HEK293 (cell line): ENCODE data around the gene RTN1.

Source experiments
- GLI4 ChIP-seq: fragments of 450-650 bp; formaldehyde crosslinking; IDR thresholded peaks from 2 replicates; pipeline ENCODE4 v1.5.1; 2016; ENCODE audit warnings: missing biosample characterization, missing genetic modification characterization
- ZNF138 ChIP-seq: fragments of 450-650 bp; formaldehyde crosslinking; IDR thresholded peaks from 2 replicates; pipeline ENCODE4 v1.5.1; 2016; ENCODE audit warnings: missing biosample characterization, missing genetic modification characterization, borderline replicate concordance
- ZNF155 ChIP-seq: fragments of 450-650 bp; formaldehyde crosslinking; IDR thresholded peaks from 2 replicates; pipeline ENCODE4 v1.5.1; 2016; ENCODE audit warnings: missing biosample characterization, missing genetic modification characterization
- ZNF24 ChIP-seq: fragments of 450-650 bp; formaldehyde crosslinking; IDR thresholded peaks from 2 replicates; pipeline ENCODE4 v1.5.1; 2016; ENCODE audit warnings: missing biosample characterization, missing genetic modification characterization
- ZNF248 ChIP-seq: fragments of 450-650 bp; formaldehyde crosslinking; IDR thresholded peaks from 2 replicates; pipeline ENCODE4 v1.5.1; 2017; ENCODE audit warnings: missing biosample characterization, missing genetic modification characterization
- TF ChIP-seq, protein P1 (sequence below): fragments of 450-650 bp; formaldehyde crosslinking; IDR thresholded peaks from 2 replicates; pipeline ENCODE4 v1.5.1; 2016; ENCODE audit warnings: missing biosample characterization, missing genetic modification characterization
- TF ChIP-seq, protein P2 (sequence below): fragments of 450-650 bp; formaldehyde crosslinking; IDR thresholded peaks from 2 replicates; pipeline ENCODE4 v1.5.1; 2016; ENCODE audit warnings: missing biosample characterization, missing genetic modification characterization
- TF ChIP-seq, protein P3 (sequence below): fragments of 450-650 bp; formaldehyde crosslinking; IDR thresholded peaks from 2 replicates; pipeline ENCODE4 v1.5.1; 2017; ENCODE audit warnings: missing biosample characterization, missing genetic modification characterization

- TF ChIP-seq GLI4 (tag by site-specific recombination) = no peak
- TF ChIP-seq, protein P1, sequence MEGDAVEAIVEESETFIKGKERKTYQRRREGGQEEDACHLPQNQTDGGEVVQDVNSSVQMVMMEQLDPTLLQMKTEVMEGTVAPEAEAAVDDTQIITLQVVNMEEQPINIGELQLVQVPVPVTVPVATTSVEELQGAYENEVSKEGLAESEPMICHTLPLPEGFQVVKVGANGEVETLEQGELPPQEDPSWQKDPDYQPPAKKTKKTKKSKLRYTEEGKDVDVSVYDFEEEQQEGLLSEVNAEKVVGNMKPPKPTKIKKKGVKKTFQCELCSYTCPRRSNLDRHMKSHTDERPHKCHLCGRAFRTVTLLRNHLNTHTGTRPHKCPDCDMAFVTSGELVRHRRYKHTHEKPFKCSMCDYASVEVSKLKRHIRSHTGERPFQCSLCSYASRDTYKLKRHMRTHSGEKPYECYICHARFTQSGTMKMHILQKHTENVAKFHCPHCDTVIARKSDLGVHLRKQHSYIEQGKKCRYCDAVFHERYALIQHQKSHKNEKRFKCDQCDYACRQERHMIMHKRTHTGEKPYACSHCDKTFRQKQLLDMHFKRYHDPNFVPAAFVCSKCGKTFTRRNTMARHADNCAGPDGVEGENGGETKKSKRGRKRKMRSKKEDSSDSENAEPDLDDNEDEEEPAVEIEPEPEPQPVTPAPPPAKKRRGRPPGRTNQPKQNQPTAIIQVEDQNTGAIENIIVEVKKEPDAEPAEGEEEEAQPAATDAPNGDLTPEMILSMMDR (tag by site-specific recombination) = no peak
- no peak for TF ChIP-seq ZNF248
- TF ChIP-seq ZNF24 (tag by site-specific recombination) = no peak
- TF ChIP-seq, protein P2, sequence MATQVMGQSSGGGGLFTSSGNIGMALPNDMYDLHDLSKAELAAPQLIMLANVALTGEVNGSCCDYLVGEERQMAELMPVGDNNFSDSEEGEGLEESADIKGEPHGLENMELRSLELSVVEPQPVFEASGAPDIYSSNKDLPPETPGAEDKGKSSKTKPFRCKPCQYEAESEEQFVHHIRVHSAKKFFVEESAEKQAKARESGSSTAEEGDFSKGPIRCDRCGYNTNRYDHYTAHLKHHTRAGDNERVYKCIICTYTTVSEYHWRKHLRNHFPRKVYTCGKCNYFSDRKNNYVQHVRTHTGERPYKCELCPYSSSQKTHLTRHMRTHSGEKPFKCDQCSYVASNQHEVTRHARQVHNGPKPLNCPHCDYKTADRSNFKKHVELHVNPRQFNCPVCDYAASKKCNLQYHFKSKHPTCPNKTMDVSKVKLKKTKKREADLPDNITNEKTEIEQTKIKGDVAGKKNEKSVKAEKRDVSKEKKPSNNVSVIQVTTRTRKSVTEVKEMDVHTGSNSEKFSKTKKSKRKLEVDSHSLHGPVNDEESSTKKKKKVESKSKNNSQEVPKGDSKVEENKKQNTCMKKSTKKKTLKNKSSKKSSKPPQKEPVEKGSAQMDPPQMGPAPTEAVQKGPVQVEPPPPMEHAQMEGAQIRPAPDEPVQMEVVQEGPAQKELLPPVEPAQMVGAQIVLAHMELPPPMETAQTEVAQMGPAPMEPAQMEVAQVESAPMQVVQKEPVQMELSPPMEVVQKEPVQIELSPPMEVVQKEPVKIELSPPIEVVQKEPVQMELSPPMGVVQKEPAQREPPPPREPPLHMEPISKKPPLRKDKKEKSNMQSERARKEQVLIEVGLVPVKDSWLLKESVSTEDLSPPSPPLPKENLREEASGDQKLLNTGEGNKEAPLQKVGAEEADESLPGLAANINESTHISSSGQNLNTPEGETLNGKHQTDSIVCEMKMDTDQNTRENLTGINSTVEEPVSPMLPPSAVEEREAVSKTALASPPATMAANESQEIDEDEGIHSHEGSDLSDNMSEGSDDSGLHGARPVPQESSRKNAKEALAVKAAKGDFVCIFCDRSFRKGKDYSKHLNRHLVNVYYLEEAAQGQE (tag by site-specific recombination) = no peak
- TF ChIP-seq ZNF138 (tag by site-specific recombination) = no peak
- no peak for TF ChIP-seq ZNF155 (tag by site-specific recombination)
- TF ChIP-seq, protein P3, sequence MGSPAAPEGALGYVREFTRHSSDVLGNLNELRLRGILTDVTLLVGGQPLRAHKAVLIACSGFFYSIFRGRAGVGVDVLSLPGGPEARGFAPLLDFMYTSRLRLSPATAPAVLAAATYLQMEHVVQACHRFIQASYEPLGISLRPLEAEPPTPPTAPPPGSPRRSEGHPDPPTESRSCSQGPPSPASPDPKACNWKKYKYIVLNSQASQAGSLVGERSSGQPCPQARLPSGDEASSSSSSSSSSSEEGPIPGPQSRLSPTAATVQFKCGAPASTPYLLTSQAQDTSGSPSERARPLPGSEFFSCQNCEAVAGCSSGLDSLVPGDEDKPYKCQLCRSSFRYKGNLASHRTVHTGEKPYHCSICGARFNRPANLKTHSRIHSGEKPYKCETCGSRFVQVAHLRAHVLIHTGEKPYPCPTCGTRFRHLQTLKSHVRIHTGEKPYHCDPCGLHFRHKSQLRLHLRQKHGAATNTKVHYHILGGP = no peak
Measured at GRCh38 chr14:59600211-59600945, 270.2 kb downstream of the RTN1 start.
